Umbilical cord (tissue), 2 donors: ENCODE measurements around the gene ZBTB7B. TPM values are rescaled to one million over a fixed set of nuclear protein-coding genes. Genes with fewer than 3 reads are reported as not detected.

Source experiments
- DNase-seq: peaks from one replicate; pipeline ENCODE4 v3.0.0-alpha.2; 2015; ENCODE audit warnings: low spot score
- total RNA-seq: library from RNA; depleted of rRNA; stranded (reverse); fragments of >200 nt; gene quantifications from one replicate; pipeline ENCODE4 v1.2.3, GENCODE V29; 2014; ENCODE audit warnings: low replicate concordance; ENCODE audit not compliant: insufficient read depth

Gene ZBTB7B
- total RNA-seq, 1 donor from 2014 or later = 18.8 TPM

DNA sequence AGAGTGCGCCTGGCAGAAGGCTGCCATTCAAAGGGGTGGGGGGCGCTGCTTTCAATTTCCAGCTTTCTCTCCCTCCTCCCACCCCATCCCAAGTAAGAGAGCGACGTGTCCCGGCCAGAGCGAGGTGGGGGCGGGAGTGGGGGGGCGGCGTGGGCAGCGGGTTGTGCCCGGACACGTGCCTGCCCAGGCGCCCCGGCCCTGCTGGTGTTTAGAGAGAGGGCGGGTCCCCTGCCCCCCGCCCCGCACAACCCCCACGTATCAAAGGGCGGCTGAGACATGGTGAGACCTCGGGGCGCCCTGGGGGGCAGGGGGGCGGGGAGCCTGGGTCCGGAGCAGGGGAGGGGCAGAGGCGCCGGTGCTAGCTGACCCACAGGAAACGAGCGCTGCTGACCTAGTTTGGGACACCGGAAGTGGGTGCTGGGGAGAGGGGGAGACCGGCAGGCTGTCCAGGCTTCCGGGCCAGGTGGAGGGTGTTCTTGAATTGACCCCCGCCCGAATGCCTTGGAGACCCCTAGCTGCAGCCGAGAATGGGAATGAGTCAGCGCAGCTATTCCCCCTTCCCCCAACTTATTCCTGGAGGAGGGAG, 1.3 kb downstream of the ZBTB7B start:
- DNase-seq = peak; percentile 48

DNA sequence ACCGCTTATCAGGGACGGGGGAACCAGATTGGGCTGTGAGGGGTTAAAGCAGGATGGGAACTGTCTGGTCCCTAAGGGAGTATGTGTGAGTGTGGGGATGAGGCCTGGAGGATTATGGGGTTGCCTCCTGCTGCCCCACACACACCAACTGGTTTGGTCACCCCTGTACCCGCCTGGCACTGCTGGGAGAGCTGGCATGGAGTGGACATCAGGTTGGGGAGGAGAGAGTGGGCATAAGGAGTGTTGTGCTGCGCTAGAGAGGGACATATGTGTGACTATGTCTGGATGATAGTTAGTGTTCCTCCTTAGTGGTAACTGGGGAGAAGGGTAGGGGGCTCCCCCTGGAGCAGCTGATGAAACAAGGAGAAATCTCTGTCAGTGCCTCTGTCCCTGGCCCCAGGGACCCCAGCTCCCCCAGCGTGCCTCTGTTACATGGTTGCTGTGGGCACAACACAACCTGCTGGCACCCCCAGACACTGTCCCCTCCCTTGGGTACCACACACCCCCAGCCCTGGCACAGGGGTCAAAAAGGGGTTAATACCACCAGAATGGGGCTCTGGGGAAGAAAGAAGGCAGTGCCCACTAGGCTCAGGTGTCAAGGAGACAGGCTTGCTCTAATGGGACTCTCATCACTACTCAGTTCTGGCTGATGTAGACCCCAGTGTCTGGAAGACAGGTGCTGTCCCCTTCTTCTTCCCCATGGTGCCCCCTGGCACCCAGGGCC, 1.9 kb downstream of the ZBTB7B start:
- no peak for DNase-seq

DNA sequence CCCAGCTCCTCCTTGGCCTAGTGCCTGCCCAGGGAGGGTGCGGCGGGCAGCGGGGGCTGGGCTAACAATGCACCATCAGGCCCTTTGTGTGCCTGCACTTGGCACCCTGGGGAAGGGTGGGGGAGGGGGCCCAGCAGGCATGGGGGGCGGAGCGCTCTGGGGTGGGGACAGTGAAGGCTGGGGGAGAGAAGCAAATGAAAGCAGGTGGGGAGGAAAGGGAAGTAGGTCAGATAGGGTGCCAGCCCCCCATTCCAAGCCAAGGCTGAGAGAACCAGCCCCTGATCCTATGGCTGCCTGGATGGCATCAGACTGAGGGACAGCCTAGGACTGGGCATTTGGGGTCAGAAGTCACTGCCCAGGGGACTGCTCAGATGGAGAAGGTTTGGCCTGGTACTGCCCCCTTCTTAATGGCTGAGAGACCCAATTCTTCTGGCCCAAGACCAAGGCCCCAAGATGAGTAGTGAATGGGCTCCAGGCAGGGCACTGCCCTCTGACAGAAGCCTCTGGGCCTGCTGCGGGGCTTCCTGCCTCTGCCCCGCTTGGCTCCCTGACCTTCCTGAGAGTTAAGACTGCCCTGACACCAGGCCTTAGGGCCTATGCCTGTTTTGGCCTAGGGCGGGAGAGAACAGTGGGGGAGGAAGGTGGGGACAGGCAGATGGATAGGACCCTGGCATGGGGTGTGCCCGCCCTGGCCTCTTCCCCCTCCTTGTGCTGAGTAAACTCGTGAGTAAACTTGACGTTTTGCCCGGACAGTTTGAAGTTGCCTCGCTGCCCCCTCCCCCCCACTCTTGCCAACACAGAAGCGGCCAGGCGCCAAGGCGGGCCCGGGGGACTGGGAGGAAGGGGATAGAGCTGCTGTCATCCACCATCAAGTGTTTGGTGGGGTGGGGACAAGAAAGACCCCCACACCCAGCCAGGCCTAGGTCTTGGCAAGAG, 2.7 kb downstream of the ZBTB7B start:
- no peak for DNase-seq

DNA sequence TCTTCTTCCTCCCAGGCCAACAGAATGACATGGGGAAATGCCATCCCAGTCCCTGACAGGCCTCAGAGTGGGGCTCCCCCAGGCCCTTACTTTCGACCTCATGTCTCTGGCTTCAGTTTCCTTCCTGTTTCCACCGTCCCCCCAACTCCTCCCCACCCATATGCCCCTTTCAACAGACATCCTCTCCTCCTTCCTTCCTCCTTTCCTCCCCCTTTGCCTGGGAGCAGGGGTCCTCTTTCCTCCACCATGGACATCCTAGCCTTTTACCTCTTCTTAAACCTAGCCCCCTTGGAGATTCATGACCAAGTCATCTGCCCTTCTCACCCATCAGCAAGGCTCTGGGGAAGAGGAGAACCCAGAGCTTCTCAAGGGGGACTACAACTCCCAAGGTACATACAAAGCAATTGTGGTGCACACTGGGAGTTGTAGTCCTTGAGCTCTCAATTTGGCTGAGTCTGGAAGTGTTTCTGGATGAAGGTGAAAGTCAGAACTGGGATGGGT, 4.0 kb downstream of the ZBTB7B start:
- DNase-seq = peak; percentile 37

DNA sequence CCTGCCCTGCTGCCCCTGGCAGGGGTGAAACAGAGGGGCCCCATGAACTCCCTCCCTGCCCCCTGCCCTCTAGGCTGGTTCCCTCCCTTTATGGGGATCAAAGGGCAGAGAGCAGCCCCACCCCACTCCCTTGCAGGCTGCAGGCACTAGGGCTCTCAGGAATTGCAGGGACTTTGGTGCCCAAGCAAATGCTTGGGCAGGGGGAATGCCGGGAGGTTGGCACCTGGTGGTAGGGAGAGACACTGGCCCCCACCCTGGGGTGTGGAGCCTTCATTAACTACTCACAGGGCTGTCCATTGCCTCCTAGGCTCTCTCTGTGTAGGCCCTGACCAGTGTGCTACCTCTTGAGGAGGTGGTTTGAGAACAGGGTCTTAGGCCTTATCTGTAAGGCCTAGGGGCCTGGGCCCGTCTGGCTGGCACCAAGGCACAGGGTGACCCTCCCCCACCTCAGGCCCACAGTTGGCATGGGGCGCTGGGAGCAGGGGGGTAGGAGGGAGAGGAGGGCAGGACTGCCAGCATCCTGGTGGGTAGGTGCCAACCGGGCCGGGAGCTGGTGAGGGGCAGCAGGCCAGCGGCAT, 4.7 kb downstream of the ZBTB7B start:
- no peak for DNase-seq

DNA sequence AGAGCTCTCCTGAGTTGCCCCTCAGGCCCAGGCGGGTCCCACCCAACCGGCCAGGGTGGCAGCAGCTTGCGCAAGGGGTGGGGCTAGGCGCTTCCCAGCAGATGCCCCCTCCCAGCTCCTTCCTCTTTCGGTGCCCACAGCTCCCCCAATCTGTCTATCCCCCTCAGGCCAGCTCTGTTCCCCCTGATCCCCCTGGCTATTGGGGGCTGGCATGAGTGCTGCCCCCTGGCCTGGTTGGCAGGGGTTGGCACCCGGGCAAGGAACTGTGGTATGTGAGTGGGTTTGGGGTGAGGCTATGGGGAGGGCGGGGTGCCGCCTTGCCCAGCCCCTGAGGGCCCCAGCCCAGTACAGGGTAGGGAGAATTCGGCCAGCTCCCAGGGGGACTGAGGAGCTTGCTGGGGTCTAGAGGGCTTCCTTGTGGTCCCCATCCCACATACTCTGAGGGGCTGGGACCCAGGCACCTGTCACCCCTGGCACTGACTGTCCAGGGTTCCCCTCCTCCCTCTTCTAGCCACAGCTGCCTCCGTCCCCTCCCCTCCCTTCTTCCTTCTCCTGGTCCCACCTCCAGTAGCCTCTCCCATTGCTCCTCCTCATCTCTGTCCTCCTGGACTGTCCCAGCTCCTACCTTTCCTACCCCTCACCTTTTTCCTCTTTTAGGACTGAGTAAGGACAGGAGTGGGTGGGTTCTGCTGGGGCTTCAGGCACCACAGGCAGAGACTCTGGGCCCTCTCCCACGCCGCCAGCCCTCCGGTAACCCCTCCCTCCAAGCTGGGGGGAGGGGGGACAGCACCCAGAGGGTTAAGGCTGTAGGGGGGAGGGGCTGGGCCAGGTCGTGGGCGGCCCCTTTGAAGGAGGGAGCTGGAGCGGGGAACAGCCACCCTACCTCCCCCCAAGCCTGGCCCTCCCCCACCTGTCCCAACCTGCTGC, 5.7 kb downstream of the ZBTB7B start:
- DNase-seq = no peak

DNA sequence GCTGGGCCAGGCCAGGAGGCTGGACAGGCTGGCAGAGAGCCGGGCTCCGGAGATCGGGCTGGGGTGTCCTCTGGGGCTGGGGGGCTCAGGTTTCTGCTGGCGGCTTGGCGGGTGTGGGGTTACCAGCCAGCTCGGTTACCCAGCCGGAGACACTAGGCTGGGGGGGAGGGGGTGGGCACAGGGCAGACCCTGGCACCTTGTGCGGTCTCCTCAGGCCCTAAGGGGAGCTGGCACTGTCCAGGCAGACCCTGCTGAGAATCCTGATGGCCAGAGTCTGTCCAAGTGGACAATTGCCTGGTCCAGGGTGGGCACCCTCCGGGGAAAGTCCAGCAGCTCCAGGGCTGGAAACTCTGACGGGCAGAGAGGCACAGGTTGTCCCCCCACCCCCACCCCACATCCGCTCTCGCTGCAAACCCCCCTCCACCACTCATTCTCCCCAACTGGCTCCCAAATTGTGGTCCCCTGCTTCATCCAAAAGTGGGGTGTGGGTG, 6.7 kb downstream of the ZBTB7B start:
- DNase-seq = no peak

DNA sequence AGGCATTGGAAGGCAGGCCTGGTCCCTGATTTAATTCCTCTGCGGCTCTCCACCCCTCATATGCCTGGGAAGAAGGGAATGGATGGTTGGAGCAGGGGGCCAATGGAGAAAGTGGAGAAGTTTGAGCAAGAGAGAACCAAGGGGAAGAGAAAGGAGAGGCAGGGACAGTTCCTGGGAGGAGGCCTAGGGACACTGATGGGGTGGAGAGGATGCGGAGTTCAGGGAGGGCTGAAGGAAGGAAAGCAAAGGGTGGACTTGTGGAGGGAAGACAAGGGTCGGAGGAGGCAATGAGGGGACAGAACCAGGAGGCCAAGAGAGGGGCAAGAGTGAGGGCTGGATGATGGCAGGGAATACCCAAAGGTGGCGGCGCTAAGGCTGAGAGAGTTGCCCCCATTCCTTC, 7.1 kb downstream of the ZBTB7B start:
- DNase-seq = no peak

DNA sequence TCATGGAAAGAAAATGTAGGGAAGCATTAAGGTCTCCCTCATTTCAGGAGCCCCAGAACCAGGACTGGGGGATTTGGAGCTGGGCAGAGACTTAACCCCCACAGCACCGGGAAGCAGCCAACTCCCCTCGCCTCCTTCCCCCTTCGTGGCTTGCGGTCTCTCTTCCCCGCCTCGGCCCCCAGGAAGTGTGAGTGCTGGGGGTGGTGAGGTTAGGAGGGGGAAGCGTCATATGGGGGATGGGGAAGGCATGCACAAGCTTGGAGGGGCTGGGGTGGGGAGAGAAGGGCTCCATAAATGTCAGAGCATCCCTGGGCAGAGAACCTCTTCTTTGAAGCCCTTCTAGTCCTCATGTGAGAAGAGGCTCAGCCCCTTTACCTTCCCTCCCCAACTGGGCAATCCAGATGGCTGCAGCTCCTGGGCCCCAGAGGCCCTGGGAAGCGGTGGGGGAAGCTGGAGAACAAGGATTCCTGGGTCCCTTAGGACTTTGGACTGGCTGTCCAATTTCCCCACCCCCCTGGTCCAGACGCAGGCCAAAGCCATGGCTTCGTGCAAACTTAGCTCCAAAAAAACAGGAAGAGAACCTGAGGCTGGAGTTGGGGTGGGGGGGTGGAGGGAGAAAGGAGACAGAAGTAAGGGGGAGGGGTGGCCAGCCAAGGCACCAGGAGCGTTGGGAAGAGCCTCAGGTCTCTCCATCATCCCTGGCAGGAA, 7.8 kb downstream of the ZBTB7B start:
- no peak for DNase-seq

DNA sequence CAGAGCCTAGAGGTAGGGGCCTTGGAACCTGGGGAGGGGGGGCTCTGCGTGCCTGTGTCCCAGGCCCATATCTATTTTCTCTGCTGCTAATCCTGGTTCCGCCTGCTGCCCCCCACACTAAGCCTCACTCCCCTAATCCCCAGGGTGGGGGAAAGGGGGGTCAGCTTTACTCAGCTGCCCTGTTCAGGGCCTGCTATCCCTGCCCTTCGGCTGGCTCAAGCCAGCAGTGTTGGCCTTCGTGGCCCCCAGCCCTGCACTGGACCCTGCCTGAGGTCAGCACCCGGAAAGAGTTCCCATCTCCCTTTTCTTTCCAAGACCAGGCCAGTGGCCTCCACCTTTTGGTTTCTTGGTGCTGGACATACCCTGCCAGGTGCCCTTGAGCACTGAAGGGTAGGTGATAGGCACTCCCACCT, 8.4 kb downstream of the ZBTB7B start:
- DNase-seq = no peak

DNA sequence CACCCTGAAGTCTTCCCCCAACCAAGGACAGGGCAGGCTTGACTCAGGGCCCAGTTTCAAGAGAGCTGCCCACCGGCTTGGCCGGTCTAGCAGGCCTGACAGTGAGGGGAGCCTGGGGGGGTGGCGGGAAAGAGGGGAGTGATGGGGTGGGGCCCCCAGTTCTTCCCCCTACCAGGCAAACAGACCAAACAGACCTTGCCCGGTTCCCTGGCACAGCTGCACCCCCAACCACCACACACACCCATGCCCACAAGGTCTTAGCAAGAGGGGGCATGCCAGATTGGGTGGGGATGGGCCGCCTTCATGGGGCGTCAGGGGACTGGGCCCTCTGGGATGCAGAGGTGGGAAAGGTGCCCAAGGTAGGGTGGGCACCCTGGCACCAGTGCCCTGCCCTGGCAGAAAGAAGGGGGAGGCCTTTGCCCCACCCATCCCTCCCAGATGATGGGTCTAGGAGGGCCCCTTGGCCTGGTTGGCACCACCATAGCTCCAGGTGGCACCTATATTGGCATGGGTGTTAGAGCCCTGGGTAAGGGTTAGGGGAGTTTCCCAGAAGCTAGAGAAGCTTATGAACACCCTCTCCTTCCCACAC, 8.9 kb downstream of the ZBTB7B start:
- no peak for DNase-seq

DNA sequence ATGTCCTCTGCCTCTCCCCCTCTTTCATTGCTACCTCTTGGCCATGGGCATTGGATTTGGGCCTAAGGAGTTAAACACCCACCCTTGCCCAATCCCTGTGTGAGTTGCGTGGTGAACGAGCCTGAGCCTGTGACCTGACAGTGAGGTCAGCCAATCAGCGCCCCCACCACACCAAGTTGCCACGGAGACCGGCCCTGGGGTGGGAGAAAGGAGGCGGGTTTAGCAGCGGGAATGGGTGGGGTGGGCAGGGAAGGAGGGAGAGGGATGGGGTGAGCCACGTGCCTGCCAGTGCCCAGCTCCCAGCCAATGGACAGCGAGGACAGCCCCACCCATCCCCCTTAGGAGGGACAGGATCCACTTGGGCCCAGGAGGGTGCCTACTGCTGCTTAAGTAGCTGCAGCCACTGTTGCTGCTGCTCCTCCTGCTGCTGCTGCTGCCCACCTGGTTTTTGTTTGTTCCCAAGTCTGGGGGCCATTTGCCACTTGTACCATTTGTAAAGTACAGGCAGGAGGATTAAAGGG, 9.5 kb downstream of the ZBTB7B start:
- peak; percentile 91 for DNase-seq

DNA sequence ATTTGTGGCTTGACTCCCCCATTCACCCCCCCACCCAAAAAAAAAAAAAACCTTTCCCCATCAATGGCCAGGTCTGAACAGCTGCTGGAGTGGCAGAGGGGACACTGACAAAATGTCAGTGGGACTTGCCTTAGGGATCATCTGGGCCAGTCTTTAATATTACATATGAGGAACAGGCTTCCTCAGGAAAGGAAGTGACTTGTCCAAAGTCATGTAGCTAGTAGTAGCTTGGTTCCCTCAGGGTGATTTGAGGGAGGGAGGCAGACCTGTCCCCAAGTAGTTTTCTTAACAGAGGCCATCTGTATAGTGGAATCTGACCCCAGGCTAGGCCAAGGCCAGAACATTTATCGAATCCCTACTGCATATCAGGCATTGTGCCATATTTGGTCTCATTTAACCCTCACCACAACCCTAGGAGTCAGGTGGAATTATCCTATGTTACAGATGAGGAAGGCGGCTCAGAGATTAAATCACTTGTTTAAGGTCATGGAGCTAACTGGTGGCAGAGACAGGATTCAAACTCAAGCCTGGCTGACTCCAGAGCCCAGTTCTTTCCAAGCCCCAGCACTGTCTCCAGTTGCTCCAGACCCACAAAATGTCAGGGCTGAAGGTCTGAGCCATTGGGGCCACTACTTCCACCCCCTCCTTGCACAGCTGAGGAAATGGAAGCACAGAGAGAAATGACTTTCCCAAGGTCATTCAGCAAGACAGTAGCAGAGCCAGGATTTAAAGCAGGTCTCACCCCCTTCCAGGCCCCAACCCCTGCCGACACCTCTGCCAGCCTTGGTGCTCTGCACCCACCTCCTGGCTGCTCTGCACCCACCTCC, 10.4 kb downstream of the ZBTB7B start:
- DNase-seq = no peak

DNA sequence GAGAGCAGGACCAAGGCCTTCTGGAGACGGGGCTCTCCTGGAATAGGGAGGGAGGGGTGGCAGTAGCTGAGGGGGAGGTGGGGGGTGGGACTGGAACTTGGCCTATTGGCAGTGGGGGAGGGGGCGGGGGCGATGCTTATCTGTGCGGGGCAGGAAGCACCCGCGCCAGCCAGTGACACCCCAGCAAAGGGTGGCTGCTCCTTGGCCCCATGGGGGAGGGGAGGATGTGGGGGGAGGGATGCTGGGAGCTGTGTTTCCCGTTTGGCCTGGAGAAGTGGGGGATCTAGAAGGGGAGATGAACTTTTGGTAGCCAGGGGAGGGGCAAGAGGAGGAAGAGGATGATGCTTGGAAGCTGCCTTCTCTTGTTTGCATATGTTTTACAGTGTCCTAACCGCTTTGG, 11.0 kb downstream of the ZBTB7B start:
- no peak for DNase-seq

DNA sequence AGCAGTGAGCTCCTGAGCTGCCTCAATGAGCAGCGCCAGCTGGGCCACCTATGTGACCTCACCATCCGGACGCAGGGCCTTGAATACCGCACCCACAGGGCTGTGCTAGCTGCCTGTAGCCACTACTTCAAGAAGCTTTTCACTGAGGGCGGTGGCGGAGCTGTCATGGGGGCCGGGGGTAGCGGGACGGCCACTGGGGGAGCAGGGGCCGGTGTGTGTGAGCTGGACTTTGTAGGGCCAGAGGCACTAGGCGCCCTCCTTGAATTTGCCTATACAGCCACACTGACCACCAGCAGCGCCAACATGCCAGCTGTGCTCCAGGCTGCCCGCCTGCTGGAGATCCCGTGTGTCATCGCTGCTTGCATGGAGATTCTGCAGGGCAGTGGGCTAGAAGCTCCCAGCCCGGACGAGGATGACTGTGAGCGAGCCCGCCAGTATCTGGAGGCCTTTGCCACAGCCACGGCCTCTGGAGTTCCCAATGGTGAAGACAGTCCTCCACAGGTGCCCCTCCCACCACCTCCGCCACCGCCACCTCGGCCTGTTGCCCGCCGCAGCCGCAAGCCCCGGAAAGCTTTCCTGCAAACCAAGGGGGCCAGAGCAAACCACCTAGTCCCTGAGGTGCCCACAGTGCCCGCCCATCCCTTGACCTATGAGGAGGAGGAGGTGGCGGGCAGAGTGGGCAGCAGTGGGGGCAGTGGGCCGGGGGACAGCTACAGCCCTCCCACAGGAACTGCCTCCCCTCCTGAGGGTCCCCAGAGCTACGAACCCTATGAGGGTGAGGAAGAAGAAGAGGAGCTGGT, 12.3 kb downstream of the ZBTB7B start:
- DNase-seq = no peak

DNA sequence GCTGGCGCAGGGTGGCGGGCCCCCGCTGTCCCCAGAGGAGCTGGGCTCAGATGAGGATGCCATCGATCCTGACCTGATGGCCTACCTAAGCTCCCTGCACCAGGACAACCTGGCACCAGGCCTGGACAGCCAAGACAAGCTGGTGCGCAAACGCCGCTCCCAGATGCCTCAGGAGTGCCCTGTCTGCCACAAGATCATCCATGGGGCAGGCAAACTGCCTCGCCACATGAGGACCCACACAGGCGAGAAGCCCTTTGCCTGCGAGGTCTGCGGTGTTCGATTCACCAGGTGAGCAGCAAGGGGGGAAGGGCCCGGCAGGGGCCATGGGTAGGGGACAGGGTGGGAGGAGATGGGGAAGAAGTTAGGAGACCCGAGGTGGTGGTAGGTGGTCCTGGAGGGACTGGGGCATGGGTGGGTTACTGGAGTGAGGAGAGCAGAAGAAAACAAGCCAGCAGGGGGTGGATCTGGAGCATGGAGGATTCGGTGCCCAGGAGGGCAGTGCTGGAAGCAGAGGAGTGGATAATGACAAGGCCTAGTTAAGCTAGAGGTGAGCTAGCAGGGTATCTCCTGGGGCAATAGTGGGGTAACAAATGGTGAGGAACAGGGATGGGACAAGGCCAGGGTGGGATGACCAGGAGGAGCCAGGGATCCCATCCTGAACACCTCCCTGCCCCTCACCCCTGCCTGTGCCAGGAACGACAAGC, 13.1 kb downstream of the ZBTB7B start:
- no peak for DNase-seq

DNA sequence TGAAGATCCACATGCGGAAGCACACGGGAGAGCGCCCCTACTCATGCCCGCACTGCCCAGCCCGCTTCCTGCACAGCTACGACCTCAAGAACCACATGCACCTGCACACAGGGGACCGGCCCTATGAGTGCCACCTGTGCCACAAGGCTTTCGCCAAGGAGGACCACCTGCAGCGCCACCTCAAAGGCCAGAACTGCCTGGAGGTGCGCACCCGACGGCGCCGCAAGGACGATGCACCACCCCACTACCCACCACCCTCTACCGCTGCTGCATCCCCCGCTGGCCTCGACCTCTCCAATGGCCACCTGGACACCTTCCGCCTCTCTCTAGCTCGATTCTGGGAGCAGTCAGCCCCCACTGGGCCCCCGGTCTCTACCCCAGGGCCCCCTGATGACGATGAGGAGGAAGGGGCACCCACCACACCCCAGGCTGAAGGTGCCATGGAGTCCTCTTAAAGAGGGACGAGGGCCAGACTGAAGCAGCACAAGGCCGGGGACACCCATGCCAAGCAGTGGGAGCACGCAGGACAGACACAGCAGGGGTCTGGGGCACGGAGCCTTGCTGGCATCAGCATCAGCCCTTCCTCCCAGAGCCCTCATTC, 13.7 kb downstream of the ZBTB7B start:
- no peak for DNase-seq
